SK-N-SH treated with all-trans-retinoic acid at 6 μM for 48 hours (cell line): Measurements from ENCODE around the gene TTBK1.

Experiments used
- OSR1 ChIP-seq: fragments of 250-450 bp; sonication (Bioruptor Pico); IDR thresholded peaks from 2 replicates; pipeline ENCODE4 v1.8.0; 2022; ENCODE audit warnings: moderate library complexity, mild to moderate bottlenecking, inconsistent platforms
- PPARA ChIP-seq: fragments of 250-450 bp; sonication (Bioruptor Pico); IDR thresholded peaks from 2 replicates; pipeline ENCODE4 v1.5.0; 2020; ENCODE audit warnings: mild to moderate bottlenecking, borderline replicate concordance
- ZFP3 ChIP-seq: fragments of 250-450 bp; sonication (Bioruptor Pico); IDR thresholded peaks from 2 replicates; pipeline ENCODE4 v1.5.0; 2020; ENCODE audit warnings: mild to moderate bottlenecking, moderate library complexity
- TF ChIP-seq, protein P1 (sequence below): fragments of 250-450 bp; sonication (Bioruptor Pico); IDR thresholded peaks from 2 replicates; pipeline ENCODE4 v1.8.0; 2020; ENCODE audit warnings: mild to moderate bottlenecking, moderate library complexity, borderline replicate concordance
- TF ChIP-seq, protein P2 (sequence below): fragments of 250-450 bp; sonication (Bioruptor Pico); IDR thresholded peaks from 2 replicates; pipeline ENCODE4 v1.5.0; 2020; ENCODE audit warnings: mild to moderate bottlenecking, moderate library complexity

DNA sequence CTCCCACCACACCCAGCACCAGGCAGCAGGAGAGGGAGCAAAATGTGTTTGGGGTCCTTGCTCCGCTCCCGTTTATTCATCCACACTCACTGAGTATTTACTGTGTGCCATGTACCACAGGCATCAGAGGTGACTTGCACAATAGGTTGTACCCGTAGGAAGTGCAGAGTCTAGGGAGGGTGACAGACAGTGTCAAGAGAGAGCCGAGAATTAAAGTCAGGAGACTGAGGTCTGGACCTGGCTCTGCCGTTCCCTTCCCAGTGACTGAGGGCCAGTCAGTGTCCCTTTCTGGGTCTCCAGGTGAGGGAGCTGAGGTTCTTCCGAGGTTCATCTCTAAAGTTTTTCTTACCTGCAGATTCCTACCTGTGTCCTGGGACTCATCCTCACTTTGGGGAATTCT, 22.3 kb downstream of the TTBK1 start:
- TF ChIP-seq, protein P1, sequence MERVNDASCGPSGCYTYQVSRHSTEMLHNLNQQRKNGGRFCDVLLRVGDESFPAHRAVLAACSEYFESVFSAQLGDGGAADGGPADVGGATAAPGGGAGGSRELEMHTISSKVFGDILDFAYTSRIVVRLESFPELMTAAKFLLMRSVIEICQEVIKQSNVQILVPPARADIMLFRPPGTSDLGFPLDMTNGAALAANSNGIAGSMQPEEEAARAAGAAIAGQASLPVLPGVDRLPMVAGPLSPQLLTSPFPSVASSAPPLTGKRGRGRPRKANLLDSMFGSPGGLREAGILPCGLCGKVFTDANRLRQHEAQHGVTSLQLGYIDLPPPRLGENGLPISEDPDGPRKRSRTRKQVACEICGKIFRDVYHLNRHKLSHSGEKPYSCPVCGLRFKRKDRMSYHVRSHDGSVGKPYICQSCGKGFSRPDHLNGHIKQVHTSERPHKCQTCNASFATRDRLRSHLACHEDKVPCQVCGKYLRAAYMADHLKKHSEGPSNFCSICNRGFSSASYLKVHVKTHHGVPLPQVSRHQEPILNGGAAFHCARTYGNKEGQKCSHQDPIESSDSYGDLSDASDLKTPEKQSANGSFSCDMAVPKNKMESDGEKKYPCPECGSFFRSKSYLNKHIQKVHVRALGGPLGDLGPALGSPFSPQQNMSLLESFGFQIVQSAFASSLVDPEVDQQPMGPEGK (CRISPR knock-in tag): no peak
- TF ChIP-seq, protein P2, sequence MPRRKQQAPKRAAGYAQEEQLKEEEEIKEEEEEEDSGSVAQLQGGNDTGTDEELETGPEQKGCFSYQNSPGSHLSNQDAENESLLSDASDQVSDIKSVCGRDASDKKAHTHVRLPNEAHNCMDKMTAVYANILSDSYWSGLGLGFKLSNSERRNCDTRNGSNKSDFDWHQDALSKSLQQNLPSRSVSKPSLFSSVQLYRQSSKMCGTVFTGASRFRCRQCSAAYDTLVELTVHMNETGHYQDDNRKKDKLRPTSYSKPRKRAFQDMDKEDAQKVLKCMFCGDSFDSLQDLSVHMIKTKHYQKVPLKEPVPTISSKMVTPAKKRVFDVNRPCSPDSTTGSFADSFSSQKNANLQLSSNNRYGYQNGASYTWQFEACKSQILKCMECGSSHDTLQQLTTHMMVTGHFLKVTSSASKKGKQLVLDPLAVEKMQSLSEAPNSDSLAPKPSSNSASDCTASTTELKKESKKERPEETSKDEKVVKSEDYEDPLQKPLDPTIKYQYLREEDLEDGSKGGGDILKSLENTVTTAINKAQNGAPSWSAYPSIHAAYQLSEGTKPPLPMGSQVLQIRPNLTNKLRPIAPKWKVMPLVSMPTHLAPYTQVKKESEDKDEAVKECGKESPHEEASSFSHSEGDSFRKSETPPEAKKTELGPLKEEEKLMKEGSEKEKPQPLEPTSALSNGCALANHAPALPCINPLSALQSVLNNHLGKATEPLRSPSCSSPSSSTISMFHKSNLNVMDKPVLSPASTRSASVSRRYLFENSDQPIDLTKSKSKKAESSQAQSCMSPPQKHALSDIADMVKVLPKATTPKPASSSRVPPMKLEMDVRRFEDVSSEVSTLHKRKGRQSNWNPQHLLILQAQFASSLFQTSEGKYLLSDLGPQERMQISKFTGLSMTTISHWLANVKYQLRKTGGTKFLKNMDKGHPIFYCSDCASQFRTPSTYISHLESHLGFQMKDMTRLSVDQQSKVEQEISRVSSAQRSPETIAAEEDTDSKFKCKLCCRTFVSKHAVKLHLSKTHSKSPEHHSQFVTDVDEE (CRISPR knock-in tag): no peak
- TF ChIP-seq ZFP3 (CRISPR knock-in tag) (no peak), PPARA (CRISPR knock-in tag) (no peak), OSR1 (CRISPR knock-in tag) (no peak)
